Neural crest cell (in vitro differentiated cells): ENCODE measurements around the gene UTS2R. TPM values are rescaled to one million over a fixed set of nuclear protein-coding genes. Genes with fewer than 3 reads are reported as not detected.
"Not testable (repeated sequence)": the region's sequence is repeated elsewhere in the genome, so short reads cannot be mapped to it uniquely, and the experiment has no call there.

Experiments
- DNase-seq: peaks from one replicate; pipeline ENCODE4 v3.0.0; 2021; ENCODE audit warnings: low read depth, mixed read lengths, low spot score
- H3K27ac Mint-ChIP-seq: one replicate; pipeline ENCODE4 v1.8.0; 2021; ENCODE audit warnings: mild to moderate bottlenecking, mixed read lengths; ENCODE audit not compliant: unreplicated experiment
- H3K27me3 Mint-ChIP-seq: 2 replicates; pipeline ENCODE4 v1.8.0; 2021; ENCODE audit warnings: low read depth, mild to moderate bottlenecking, mixed read lengths
- H3K36me3 Mint-ChIP-seq: 2 replicates; pipeline ENCODE4 v1.8.0; 2021; ENCODE audit warnings: low read depth, mild to moderate bottlenecking, mixed read lengths
- H3K4me1 Mint-ChIP-seq: 2 replicates; pipeline ENCODE4 v1.8.0; 2021; ENCODE audit warnings: mixed read lengths
- H3K4me3 Mint-ChIP-seq: one replicate; pipeline ENCODE4 v1.8.0; 2021; ENCODE audit warnings: mild to moderate bottlenecking, mixed read lengths
- H3K9me3 Mint-ChIP-seq: 2 replicates; pipeline ENCODE4 v1.8.0; 2021; ENCODE audit warnings: mixed read lengths
- total RNA-seq: library from RNA; stranded (reverse); gene quantifications from 2 replicates; pipeline ENCODE4 v1.2.1, GENCODE V29; 2021
- TF ChIP-seq, protein P1 (sequence below): fragments of 200-600 bp; sonication (generic); conservative IDR thresholded peaks from 2 replicates; pipeline ENCODE4 v1.5.0; 2021; ENCODE audit warnings: antibody characterized with exemption, mild to moderate bottlenecking

UTS2R gene
- total RNA-seq, 1 donor from 2014 or later, result not detected

DNA sequence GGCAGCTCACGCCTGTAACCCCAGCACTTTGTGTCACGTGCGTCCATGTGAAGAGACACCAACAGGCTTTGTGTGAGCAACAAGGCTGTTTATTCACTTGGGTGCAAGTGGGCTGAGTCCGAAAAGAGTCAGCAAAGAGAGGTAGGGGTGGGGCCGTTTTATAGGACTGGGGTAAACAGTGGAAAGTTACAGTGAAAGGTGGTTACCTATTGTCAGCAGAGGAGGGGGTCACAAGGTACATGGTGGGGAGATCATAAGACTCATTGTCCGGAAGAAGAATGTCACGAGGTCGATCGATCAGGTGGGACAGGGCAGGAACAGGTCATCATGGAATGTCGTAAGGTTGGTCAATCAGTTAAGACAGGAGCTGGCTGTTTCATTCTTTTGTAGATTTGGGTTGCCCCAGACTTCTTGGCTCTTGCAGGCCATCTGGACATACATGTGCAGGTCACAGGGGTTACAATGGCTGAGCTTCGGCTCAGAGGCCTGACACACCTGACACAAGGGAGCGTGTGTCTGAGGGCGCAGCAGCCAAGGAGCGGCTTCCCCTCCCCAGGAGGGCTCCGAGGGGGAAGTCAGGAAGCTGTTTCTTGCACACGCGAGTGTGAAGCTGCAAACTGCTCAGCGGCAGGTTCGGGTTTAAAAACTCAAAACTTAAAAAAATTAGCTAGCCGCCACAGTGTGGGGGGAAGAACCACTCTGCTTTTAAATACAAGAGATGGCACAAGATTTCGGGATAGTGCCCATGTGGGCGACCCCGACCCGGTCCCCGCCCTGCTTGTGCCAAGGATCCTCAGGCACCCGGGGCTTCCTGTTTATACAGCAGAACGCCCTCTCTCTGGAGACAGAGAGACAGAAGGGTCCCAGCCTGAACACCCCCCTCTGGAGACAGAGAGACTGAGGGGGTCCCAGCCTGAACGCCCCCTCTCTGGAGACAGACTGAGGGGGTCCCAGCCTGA, 24.9 kb upstream of the UTS2R start:
- Mint-ChIP-seq H3K4me3 (no peak overlapping the region), H3K4me1 (peaks cover 5% of the 10 kb centered on the region), H3K36me3 (no peaks in the 10 kb centered on the region), H3K9me3 (no peaks in the 10 kb centered on the region), H3K27ac (no peak overlapping the region), H3K27me3 (peaks cover 12% of the 10 kb centered on the region)
- TF ChIP-seq, protein P1, sequence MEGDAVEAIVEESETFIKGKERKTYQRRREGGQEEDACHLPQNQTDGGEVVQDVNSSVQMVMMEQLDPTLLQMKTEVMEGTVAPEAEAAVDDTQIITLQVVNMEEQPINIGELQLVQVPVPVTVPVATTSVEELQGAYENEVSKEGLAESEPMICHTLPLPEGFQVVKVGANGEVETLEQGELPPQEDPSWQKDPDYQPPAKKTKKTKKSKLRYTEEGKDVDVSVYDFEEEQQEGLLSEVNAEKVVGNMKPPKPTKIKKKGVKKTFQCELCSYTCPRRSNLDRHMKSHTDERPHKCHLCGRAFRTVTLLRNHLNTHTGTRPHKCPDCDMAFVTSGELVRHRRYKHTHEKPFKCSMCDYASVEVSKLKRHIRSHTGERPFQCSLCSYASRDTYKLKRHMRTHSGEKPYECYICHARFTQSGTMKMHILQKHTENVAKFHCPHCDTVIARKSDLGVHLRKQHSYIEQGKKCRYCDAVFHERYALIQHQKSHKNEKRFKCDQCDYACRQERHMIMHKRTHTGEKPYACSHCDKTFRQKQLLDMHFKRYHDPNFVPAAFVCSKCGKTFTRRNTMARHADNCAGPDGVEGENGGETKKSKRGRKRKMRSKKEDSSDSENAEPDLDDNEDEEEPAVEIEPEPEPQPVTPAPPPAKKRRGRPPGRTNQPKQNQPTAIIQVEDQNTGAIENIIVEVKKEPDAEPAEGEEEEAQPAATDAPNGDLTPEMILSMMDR, result no peak
- DNase-seq, result no peak

DNA sequence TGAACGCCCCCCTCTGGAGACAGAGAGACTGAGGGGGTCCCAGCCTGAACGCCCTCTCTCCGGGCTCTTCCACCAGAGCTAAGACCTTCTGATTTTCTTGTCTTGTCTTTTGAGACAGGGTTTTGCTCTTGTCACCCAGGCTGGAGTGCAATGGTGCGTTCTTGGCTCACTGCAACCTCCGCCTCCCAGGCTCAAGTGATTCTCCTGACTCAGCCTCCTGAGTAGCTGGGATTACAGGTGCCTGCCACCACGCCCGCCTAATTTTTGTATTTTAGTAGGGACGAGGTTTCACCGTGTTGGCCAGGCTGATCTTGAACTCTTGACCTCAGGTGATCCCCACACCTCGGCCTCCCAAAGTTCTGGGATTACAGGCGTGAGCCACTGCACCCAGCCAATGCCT, 23.6 kb upstream of the UTS2R start:
- H3K27me3 Mint-ChIP-seq, result peaks cover 11% of the 10 kb centered on the region
- not testable (repeated sequence) for H3K4me1 Mint-ChIP-seq, H3K4me3 Mint-ChIP-seq, H3K9me3 Mint-ChIP-seq, H3K27ac Mint-ChIP-seq, H3K36me3 Mint-ChIP-seq, DNase-seq

DNA sequence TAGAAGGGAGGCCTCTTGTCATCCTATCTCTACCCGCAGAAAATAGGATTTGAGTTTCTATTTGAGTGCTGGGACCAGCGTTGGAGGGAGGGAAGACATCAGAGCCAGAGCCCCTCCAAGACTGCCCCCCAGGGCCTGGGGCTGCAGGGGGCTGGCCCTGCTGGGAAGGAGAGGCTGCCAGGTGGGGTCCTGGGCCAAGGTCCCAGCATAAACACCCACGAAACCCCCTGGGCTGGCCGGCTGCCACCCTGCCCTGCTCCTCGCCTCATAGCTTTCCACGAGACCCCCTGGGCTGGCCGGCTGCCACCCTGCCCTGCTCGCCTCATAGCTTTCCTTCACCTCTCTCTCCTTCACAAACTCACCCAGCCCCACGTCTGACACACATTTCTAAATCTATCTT, 23.1 kb upstream of the UTS2R start:
- Mint-ChIP-seq H3K9me3 (no peaks in the 10 kb centered on the region), H3K36me3 (no peaks in the 10 kb centered on the region), H3K27me3 (peaks cover 8% of the 10 kb centered on the region), H3K27ac (no peak overlapping the region), H3K4me3 (no peak overlapping the region), H3K4me1 (peaks cover 5% of the 10 kb centered on the region)
- DNase-seq, result no peak
- TF ChIP-seq, protein P1, result no peak

DNA sequence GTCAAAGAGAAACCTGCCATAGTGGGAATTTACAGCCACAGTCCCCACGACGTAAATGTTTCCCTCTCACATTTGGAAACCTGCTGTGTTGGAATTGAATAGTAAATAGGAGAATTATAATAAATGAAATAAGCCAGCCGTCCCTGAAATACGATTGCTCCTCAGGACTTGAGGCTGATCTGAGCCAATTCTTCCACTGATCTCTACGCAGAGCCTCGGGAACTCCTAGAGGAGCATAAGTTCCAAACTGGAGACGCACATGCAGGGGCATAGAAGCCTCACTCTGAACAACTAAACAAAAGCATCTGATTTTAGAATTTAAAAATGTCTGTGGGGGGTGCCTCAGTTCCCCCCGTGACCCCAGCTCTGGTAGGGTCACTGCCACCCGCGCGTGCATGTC, 22.7 kb upstream of the UTS2R start:
- no peak for DNase-seq

DNA sequence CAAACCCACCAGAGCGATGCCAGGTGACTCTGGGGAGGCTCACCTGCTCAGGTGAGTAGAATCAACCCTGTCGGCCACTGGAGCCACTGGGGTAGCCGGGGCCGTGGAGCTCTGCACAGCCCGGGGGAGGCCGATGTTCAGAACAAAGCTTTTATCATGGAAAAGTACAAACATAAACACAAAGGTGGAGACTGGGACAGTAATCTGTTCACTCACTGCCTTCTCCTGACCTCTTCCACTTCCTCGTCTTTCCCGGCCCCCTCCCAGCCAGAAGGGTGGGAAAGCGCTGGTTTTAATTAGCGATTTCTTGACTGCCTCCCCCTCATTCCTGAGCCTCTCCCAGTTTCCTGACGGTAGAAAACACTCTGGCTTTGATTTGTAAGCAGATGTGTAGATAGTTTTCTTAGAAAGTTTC, 22.3 kb upstream of the UTS2R start:
- H3K9me3 Mint-ChIP-seq, result no peaks in the 10 kb centered on the region
- H3K4me3 Mint-ChIP-seq, result no peak overlapping the region
- peaks cover 8% of the 10 kb centered on the region for H3K27me3 Mint-ChIP-seq
- no peak overlapping the region for H3K27ac Mint-ChIP-seq
- TF ChIP-seq, protein P1, result no peak
- peaks cover 5% of the 10 kb centered on the region for H3K4me1 Mint-ChIP-seq
- H3K36me3 Mint-ChIP-seq, result no peaks in the 10 kb centered on the region
- DNase-seq, result no peak

More for the DNA sequence above, 22.7 kb upstream of the UTS2R start:
- H3K4me3 Mint-ChIP-seq, result no peak overlapping the region
- no peak overlapping the region for H3K27ac Mint-ChIP-seq
- H3K9me3 Mint-ChIP-seq, result no peaks in the 10 kb centered on the region
- H3K27me3 Mint-ChIP-seq, result peaks cover 8% of the 10 kb centered on the region
- H3K4me1 Mint-ChIP-seq, result peaks cover 5% of the 10 kb centered on the region
- TF ChIP-seq, protein P1, result no peak
- H3K36me3 Mint-ChIP-seq, result no peaks in the 10 kb centered on the region
